ENCODE results near the gene CLECL1.
"Not testable (repeated sequence)": the region's sequence is repeated elsewhere in the genome, so short reads cannot be mapped to it uniquely, and the experiment has no call there.

- TF ChIP-seq, protein P1, sequence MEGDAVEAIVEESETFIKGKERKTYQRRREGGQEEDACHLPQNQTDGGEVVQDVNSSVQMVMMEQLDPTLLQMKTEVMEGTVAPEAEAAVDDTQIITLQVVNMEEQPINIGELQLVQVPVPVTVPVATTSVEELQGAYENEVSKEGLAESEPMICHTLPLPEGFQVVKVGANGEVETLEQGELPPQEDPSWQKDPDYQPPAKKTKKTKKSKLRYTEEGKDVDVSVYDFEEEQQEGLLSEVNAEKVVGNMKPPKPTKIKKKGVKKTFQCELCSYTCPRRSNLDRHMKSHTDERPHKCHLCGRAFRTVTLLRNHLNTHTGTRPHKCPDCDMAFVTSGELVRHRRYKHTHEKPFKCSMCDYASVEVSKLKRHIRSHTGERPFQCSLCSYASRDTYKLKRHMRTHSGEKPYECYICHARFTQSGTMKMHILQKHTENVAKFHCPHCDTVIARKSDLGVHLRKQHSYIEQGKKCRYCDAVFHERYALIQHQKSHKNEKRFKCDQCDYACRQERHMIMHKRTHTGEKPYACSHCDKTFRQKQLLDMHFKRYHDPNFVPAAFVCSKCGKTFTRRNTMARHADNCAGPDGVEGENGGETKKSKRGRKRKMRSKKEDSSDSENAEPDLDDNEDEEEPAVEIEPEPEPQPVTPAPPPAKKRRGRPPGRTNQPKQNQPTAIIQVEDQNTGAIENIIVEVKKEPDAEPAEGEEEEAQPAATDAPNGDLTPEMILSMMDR (IDR thresholded peaks at IDR 0.05), result not testable (repeated sequence)
- not testable (repeated sequence) for TF ChIP-seq POLR2A, POLR2AphosphoS5 (IDR thresholded peaks at IDR 0.05)
Measured at GRCh38 chr12:9738905-9739304, 6.0 kb upstream of the CLECL1 start.

Measured in upper lobe of left lung (tissue), 4 donors.